Muscle of leg (tissue), 11 donors: ENCODE data around the gene ACER3. TPM values are rescaled to one million over a fixed set of nuclear protein-coding genes. Genes with fewer than 3 reads are reported as not detected.

ENCODE experiments used
- DNase-seq: peaks from one replicate; pipeline ENCODE4 v3.0.0; 2013
- H3K27ac ChIP-seq: one replicate; pipeline ENCODE4 v1.5.1; 2013; ENCODE audit warnings: mild to moderate bottlenecking, low read length, control low read depth
- H3K27me3 ChIP-seq: one replicate; pipeline ENCODE4 v1.6.1; 2013; ENCODE audit warnings: low read length; ENCODE audit not compliant: control insufficient read depth, insufficient read depth
- H3K36me3 ChIP-seq: one replicate; pipeline ENCODE4 v1.6.1; 2013; ENCODE audit warnings: low read length; ENCODE audit not compliant: control insufficient read depth, insufficient read depth
- H3K4me1 ChIP-seq: one replicate; pipeline ENCODE4 v1.6.1; 2013; ENCODE audit warnings: low read length; ENCODE audit not compliant: control insufficient read depth, insufficient read depth
- H3K4me3 ChIP-seq: one replicate; pipeline ENCODE4 v1.5.1; 2013; ENCODE audit warnings: low read length, control low read depth
- H3K9me3 ChIP-seq: replicated peaks from 2 replicates; pipeline ENCODE4 v1.6.1; 2013; ENCODE audit warnings: low read depth, low read length; ENCODE audit not compliant: control insufficient read depth
- WGBS: methylation state at CpG from one replicate; pipeline ENCODE4 v1.1.5; 2013; ENCODE audit warnings: missing lambda C conversion rate; ENCODE audit not compliant: insufficient coverage; 5-methylcytosine and 5-hydroxymethylcytosine counted together
- polyA plus RNA-seq, 8 donors: library from polyadenylated mRNA; unstranded; fragments of 120-200 nt; gene quantifications; one replicate each; pipeline versions ENCODE4 v1.2.1 to v1.2.3, GENCODE V29; 2013; ENCODE audit warnings: inconsistent platforms in 1 of 8, low replicate concordance in 1 of 8; ENCODE audit not compliant: insufficient read length in 8 of 8, insufficient read depth in 1 of 8
- total RNA-seq: library from RNA; stranded (reverse); fragments of 120-200 nt; gene quantifications from one replicate; pipeline ENCODE4 v1.2.4, GENCODE V29; 2013

Gene ACER3
- total and polyA plus RNA-seq, 9 donors = 4.5 to 10.3 (median 5.9) TPM

- Histone ChIP-seq H3K36me3 (no peaks in the 10 kb centered on the region), H3K4me3 (no peak overlapping the region), H3K27ac (no peak overlapping the region), H3K27me3 (no peaks in the 10 kb centered on the region), H3K4me1 (peaks cover 2% of the 10 kb centered on the region), H3K9me3 (no peaks in the 10 kb centered on the region)
- DNase-seq = no peak
- WGBS = 88% methylated on average over 1 of the region's 1 CpG
Measured at GRCh38 chr11:76916712-76917111, 56.0 kb downstream of the ACER3 start.

- no peak overlapping the region for H3K4me3 ChIP-seq
- peaks cover 2% of the 10 kb centered on the region for H3K4me1 ChIP-seq
- no peaks in the 10 kb centered on the region for H3K9me3 ChIP-seq
- H3K27me3 ChIP-seq = no peaks in the 10 kb centered on the region
- H3K27ac ChIP-seq = no peak overlapping the region
- peak; percentile 86 for DNase-seq
- no CpG with 5 or more reads among the region's 3 CpGs for WGBS
- H3K36me3 ChIP-seq = no peaks in the 10 kb centered on the region
Measured at GRCh38 chr11:76918941-76919386, 58.2 kb downstream of the ACER3 start.

GRCh38 chr11:76919467-76919866 is 58.7 kb downstream of the ACER3 start:
- DNase-seq = no peak
- H3K9me3 ChIP-seq = no peaks in the 10 kb centered on the region
- no peaks in the 10 kb centered on the region for H3K27me3 ChIP-seq
- WGBS = no CpG with 5 or more reads among the region's 1 CpG
- no peak overlapping the region for H3K4me3 ChIP-seq
- H3K36me3 ChIP-seq = no peaks in the 10 kb centered on the region
- no peak overlapping the region for H3K27ac ChIP-seq
- H3K4me1 ChIP-seq = peaks cover 2% of the 10 kb centered on the region

- 22% methylated on average over 4 of the region's 7 CpGs for WGBS
- no peaks in the 10 kb centered on the region for H3K36me3 ChIP-seq
- H3K4me1 ChIP-seq = peaks cover 2% of the 10 kb centered on the region
- peak; percentile 89 for DNase-seq
- no peak overlapping the region for H3K27ac ChIP-seq
- H3K4me3 ChIP-seq = no peak overlapping the region
- no peaks in the 10 kb centered on the region for H3K27me3 ChIP-seq
- no peaks in the 10 kb centered on the region for H3K9me3 ChIP-seq
Measured at GRCh38 chr11:76919887-76920746, 59.4 kb downstream of the ACER3 start.

- no CpG with 5 or more reads among the region's 5 CpGs for WGBS
- H3K4me3 ChIP-seq = no peak overlapping the region
- DNase-seq = no peak
- no peak overlapping the region for H3K27ac ChIP-seq
- H3K9me3 ChIP-seq = no peaks in the 10 kb centered on the region
- H3K27me3 ChIP-seq = no peaks in the 10 kb centered on the region
- H3K36me3 ChIP-seq = no peaks in the 10 kb centered on the region
- no peaks in the 10 kb centered on the region for H3K4me1 ChIP-seq
Measured at GRCh38 chr11:76927160-76927559, 66.4 kb downstream of the ACER3 start.

- WGBS = no CpG with 5 or more reads among the region's 3 CpGs
- Histone ChIP-seq H3K4me3 (no peak overlapping the region), H3K27me3 (no peaks in the 10 kb centered on the region), H3K36me3 (no peaks in the 10 kb centered on the region), H3K27ac (no peak overlapping the region), H3K9me3 (peaks cover 10% of the 10 kb centered on the region), H3K4me1 (no peaks in the 10 kb centered on the region)
- no peak for DNase-seq
Measured at GRCh38 chr11:76935042-76935441, 74.3 kb downstream of the ACER3 start.

- DNase-seq = no peak
Measured at GRCh38 chr11:76939219-76939631, 78.5 kb downstream of the ACER3 start.

GRCh38 chr11:76944225-76944624 is 83.5 kb downstream of the ACER3 start:
- DNase-seq = no peak
- no peaks in the 10 kb centered on the region for H3K4me1 ChIP-seq
- peaks cover 10% of the 10 kb centered on the region for H3K9me3 ChIP-seq
- no CpG with 5 or more reads among the region's 1 CpG for WGBS
- no peak overlapping the region for H3K4me3 ChIP-seq
- H3K27ac ChIP-seq = no peak overlapping the region
- H3K36me3 ChIP-seq = no peaks in the 10 kb centered on the region
- no peaks in the 10 kb centered on the region for H3K27me3 ChIP-seq

More at GRCh38 chr11:76939219-76939631, 78.5 kb downstream of the ACER3 start:
- Histone ChIP-seq H3K27ac (no peak overlapping the region), H3K27me3 (no peaks in the 10 kb centered on the region), H3K4me1 (no peaks in the 10 kb centered on the region), H3K36me3 (no peaks in the 10 kb centered on the region), H3K9me3 (peaks cover 10% of the 10 kb centered on the region), H3K4me3 (no peak overlapping the region)
- WGBS = no CpG with 5 or more reads among the region's 2 CpGs

GRCh38 chr11:76946223-76946622 is 85.5 kb downstream of the ACER3 start:
- H3K27me3 ChIP-seq = no peaks in the 10 kb centered on the region
- no peaks in the 10 kb centered on the region for H3K36me3 ChIP-seq
- H3K4me1 ChIP-seq = no peaks in the 10 kb centered on the region
- no peak for DNase-seq
- no peak overlapping the region for H3K4me3 ChIP-seq
- H3K27ac ChIP-seq = no peak overlapping the region
- 100% methylated on average over 1 of the region's 1 CpG for WGBS
- H3K9me3 ChIP-seq = peaks cover 10% of the 10 kb centered on the region

- H3K4me1 ChIP-seq = no peaks in the 10 kb centered on the region
- DNase-seq = no peak
- H3K27ac ChIP-seq = no peak overlapping the region
- no peak overlapping the region for H3K4me3 ChIP-seq
- H3K36me3 ChIP-seq = no peaks in the 10 kb centered on the region
- WGBS = no CpG with 5 or more reads among the region's 1 CpG
- peaks cover 10% of the 10 kb centered on the region for H3K9me3 ChIP-seq
- H3K27me3 ChIP-seq = no peaks in the 10 kb centered on the region
Measured at GRCh38 chr11:76947190-76947589, 86.5 kb downstream of the ACER3 start.
